ENCODE results near the gene RPAIN.
"Not testable (repeated sequence)": the region's sequence is repeated elsewhere in the genome, so short reads cannot be mapped to it uniquely, and the experiment has no call there.

RPAIN gene

GRCh38 chr17:5430413-5430999, 10.5 kb downstream of the RPAIN start:
- Histone ChIP-seq H3K27ac (ENCODE audit: low read depth, low read length) (no peak overlapping the region), H3K9me3 (ENCODE audit: control insufficient read depth, insufficient read depth, low read length) (no peaks in the 10 kb centered on the region), H3K9ac (ENCODE audit: low read depth, low read length) (no peak overlapping the region), H3K4me1 (ENCODE audit: control insufficient read depth, insufficient read depth, low read length) (no peaks in the 10 kb centered on the region), H3K36me3 (ENCODE audit: control insufficient read depth, insufficient read depth, low read length) (peaks cover 93% of the 10 kb centered on the region), H3K27me3 (ENCODE audit: control insufficient read depth, insufficient read depth, low read length) (no peaks in the 10 kb centered on the region), H3K4me3 (ENCODE audit: low read depth, low read length) (no peak overlapping the region)

GRCh38 chr17:5431234-5431633, 11.3 kb downstream of the RPAIN start:
- not testable (repeated sequence) for H3K9ac ChIP-seq (ENCODE audit: low read depth, low read length); H3K27me3 ChIP-seq (ENCODE audit: control insufficient read depth, insufficient read depth, low read length); H3K27ac ChIP-seq (ENCODE audit: low read depth, low read length); H3K9me3 ChIP-seq (ENCODE audit: control insufficient read depth, insufficient read depth, low read length); H3K4me3 ChIP-seq (ENCODE audit: low read depth, low read length); H3K4me1 ChIP-seq (ENCODE audit: control insufficient read depth, insufficient read depth, low read length)
- H3K36me3 ChIP-seq (ENCODE audit: control insufficient read depth, insufficient read depth, low read length) = peaks cover 91% of the 10 kb centered on the region

- H3K4me3 ChIP-seq (ENCODE audit: low read depth, low read length) = no peak overlapping the region
- no peaks in the 10 kb centered on the region for H3K4me1 ChIP-seq (ENCODE audit: control insufficient read depth, insufficient read depth, low read length)
- peaks cover 92% of the 10 kb centered on the region for H3K36me3 ChIP-seq (ENCODE audit: control insufficient read depth, insufficient read depth, low read length)
- peak overlapping the region; percentile 21 for H3K27ac ChIP-seq (ENCODE audit: low read depth, low read length)
- no peaks in the 10 kb centered on the region for H3K27me3 ChIP-seq (ENCODE audit: control insufficient read depth, insufficient read depth, low read length)
- H3K9me3 ChIP-seq (ENCODE audit: control insufficient read depth, insufficient read depth, low read length) = no peaks in the 10 kb centered on the region
- no peak overlapping the region for H3K9ac ChIP-seq (ENCODE audit: low read depth, low read length)
These were observed 12.1 kb downstream of the RPAIN start for GRCh38 chr17:5431949-5432556.

- Histone ChIP-seq H3K4me3 (ENCODE audit: low read depth, low read length) (no peak overlapping the region), H3K9me3 (ENCODE audit: control insufficient read depth, insufficient read depth, low read length) (no peaks in the 10 kb centered on the region), H3K36me3 (ENCODE audit: control insufficient read depth, insufficient read depth, low read length) (peaks cover 76% of the 10 kb centered on the region), H3K27me3 (ENCODE audit: control insufficient read depth, insufficient read depth, low read length) (no peaks in the 10 kb centered on the region), H3K4me1 (ENCODE audit: control insufficient read depth, insufficient read depth, low read length) (no peaks in the 10 kb centered on the region; the same call in 1 of the 2 replicates), H3K27ac (ENCODE audit: low read depth, low read length) (no peak overlapping the region), H3K9ac (ENCODE audit: low read depth, low read length) (no peak overlapping the region)
These were observed 15.0 kb downstream of the RPAIN start for GRCh38 chr17:5434984-5435383.

- H3K9me3 ChIP-seq (ENCODE audit: control insufficient read depth, insufficient read depth, low read length); H3K27ac ChIP-seq (ENCODE audit: low read depth, low read length); H3K27me3 ChIP-seq (ENCODE audit: control insufficient read depth, insufficient read depth, low read length); H3K4me1 ChIP-seq (ENCODE audit: control insufficient read depth, insufficient read depth, low read length); H3K4me3 ChIP-seq (ENCODE audit: low read depth, low read length); H3K9ac ChIP-seq (ENCODE audit: low read depth, low read length): not testable (repeated sequence)
- H3K36me3 ChIP-seq (ENCODE audit: control insufficient read depth, insufficient read depth, low read length) = peaks cover 69% of the 10 kb centered on the region
These were observed 15.9 kb downstream of the RPAIN start for GRCh38 chr17:5435781-5436315.

- H3K27ac ChIP-seq (ENCODE audit: low read depth, low read length) = no peak overlapping the region
- no peaks in the 10 kb centered on the region; the same call in 1 of the 2 replicates for H3K4me1 ChIP-seq (ENCODE audit: control insufficient read depth, insufficient read depth, low read length)
- no peaks in the 10 kb centered on the region for H3K27me3 ChIP-seq (ENCODE audit: control insufficient read depth, insufficient read depth, low read length)
- H3K36me3 ChIP-seq (ENCODE audit: control insufficient read depth, insufficient read depth, low read length) = peaks cover 66% of the 10 kb centered on the region
- H3K9ac ChIP-seq (ENCODE audit: low read depth, low read length) = peak overlapping the region; percentile 91
- no peaks in the 10 kb centered on the region for H3K9me3 ChIP-seq (ENCODE audit: control insufficient read depth, insufficient read depth, low read length)
- H3K4me3 ChIP-seq (ENCODE audit: low read depth, low read length) = peak overlapping the region; percentile 98
These were observed 17.8 kb downstream of the RPAIN start for GRCh38 chr17:5437721-5438317.

- peak within 1 kb of the TSS; percentile 91 for H3K9ac ChIP-seq (ENCODE audit: low read depth, low read length)
- no peaks in the 10 kb centered on the region for H3K27me3 ChIP-seq (ENCODE audit: control insufficient read depth, insufficient read depth, low read length)
- H3K4me3 ChIP-seq (ENCODE audit: low read depth, low read length) = peak within 1 kb of the TSS; percentile 98
- H3K36me3 ChIP-seq (ENCODE audit: control insufficient read depth, insufficient read depth, low read length) = peaks cover 64% of the 10 kb centered on the region
- no peaks in the 10 kb centered on the region for H3K9me3 ChIP-seq (ENCODE audit: control insufficient read depth, insufficient read depth, low read length)
- H3K4me1 ChIP-seq (ENCODE audit: control insufficient read depth, insufficient read depth, low read length) = no peaks in the 10 kb centered on the region; the same call in 1 of the 2 replicates
- peak within 1 kb of the TSS; percentile 66 for H3K27ac ChIP-seq (ENCODE audit: low read depth, low read length)
These were observed 18.9 kb downstream of the RPAIN start, which contains the start of gene C1QBP for GRCh38 chr17:5438716-5439445. Gene C1QBP (minus strand): TSS chr17:5439155. CDS start chr17:5439073, 82 bp downstream.

- Histone ChIP-seq H3K9ac (ENCODE audit: low read depth, low read length) (no peak overlapping the region), H3K36me3 (ENCODE audit: control insufficient read depth, insufficient read depth, low read length) (peaks cover 65% of the 10 kb centered on the region), H3K9me3 (ENCODE audit: control insufficient read depth, insufficient read depth, low read length) (no peaks in the 10 kb centered on the region), H3K4me1 (ENCODE audit: control insufficient read depth, insufficient read depth, low read length) (no peaks in the 10 kb centered on the region; the same call in 1 of the 2 replicates), H3K4me3 (ENCODE audit: low read depth, low read length) (peak overlapping the region; percentile 98), H3K27ac (ENCODE audit: low read depth, low read length) (peak overlapping the region; percentile 66), H3K27me3 (ENCODE audit: control insufficient read depth, insufficient read depth, low read length) (no peaks in the 10 kb centered on the region)
These were observed 19.4 kb downstream of the RPAIN start for GRCh38 chr17:5439446-5439764.

GRCh38 chr17:5443728-5444127, 23.7 kb downstream of the RPAIN start:
- Histone ChIP-seq H3K36me3 (ENCODE audit: control insufficient read depth, insufficient read depth, low read length) (peaks cover 71% of the 10 kb centered on the region), H3K27me3 (ENCODE audit: control insufficient read depth, insufficient read depth, low read length) (no peaks in the 10 kb centered on the region), H3K27ac (ENCODE audit: low read depth, low read length) (no peak overlapping the region), H3K4me3 (ENCODE audit: low read depth, low read length) (no peak overlapping the region), H3K4me1 (ENCODE audit: control insufficient read depth, insufficient read depth, low read length) (no peaks in the 10 kb centered on the region), H3K9me3 (ENCODE audit: control insufficient read depth, insufficient read depth, low read length) (no peaks in the 10 kb centered on the region), H3K9ac (ENCODE audit: low read depth, low read length) (no peak overlapping the region)

GRCh38 chr17:5444209-5444608, 24.2 kb downstream of the RPAIN start:
- no peak overlapping the region for H3K4me3 ChIP-seq (ENCODE audit: low read depth, low read length)
- H3K9me3 ChIP-seq (ENCODE audit: control insufficient read depth, insufficient read depth, low read length) = no peaks in the 10 kb centered on the region
- H3K27me3 ChIP-seq (ENCODE audit: control insufficient read depth, insufficient read depth, low read length) = no peaks in the 10 kb centered on the region
- no peak overlapping the region for H3K27ac ChIP-seq (ENCODE audit: low read depth, low read length)
- H3K4me1 ChIP-seq (ENCODE audit: control insufficient read depth, insufficient read depth, low read length) = no peaks in the 10 kb centered on the region
- H3K36me3 ChIP-seq (ENCODE audit: control insufficient read depth, insufficient read depth, low read length) = peaks cover 76% of the 10 kb centered on the region
- no peak overlapping the region for H3K9ac ChIP-seq (ENCODE audit: low read depth, low read length)

- Histone ChIP-seq H3K36me3 (ENCODE audit: control insufficient read depth, insufficient read depth, low read length) (peaks cover 92% of the 10 kb centered on the region), H3K4me1 (ENCODE audit: control insufficient read depth, insufficient read depth, low read length) (no peaks in the 10 kb centered on the region), H3K9me3 (ENCODE audit: control insufficient read depth, insufficient read depth, low read length) (no peaks in the 10 kb centered on the region), H3K4me3 (ENCODE audit: low read depth, low read length) (no peak overlapping the region), H3K9ac (ENCODE audit: low read depth, low read length) (no peak overlapping the region), H3K27me3 (ENCODE audit: control insufficient read depth, insufficient read depth, low read length) (no peaks in the 10 kb centered on the region), H3K27ac (ENCODE audit: low read depth, low read length) (no peak overlapping the region)
These were observed 26.8 kb downstream of the RPAIN start for GRCh38 chr17:5446786-5447185.
